Testis (tissue), 2 donors: ENCODE results near the gene RBPJ.

ENCODE experiments used
- CTCF ChIP-seq, 3 experiments: fragments of 450-650 bp in 2 of 3; fragments of 200-600 bp in 1 of 3; sonication (generic) in 1 of 3; IDR thresholded peaks; one replicate each; pipeline ENCODE4 v1.5.1; 2016 to 2019; ENCODE audit warnings: antibody characterized with exemption in 3 of 3, mild to moderate bottlenecking in 2 of 3, moderate library complexity in 1 of 3
- POLR2A ChIP-seq: fragments of 450-650 bp; IDR thresholded peaks from one replicate; pipeline ENCODE4 v1.6.1; 2017; ENCODE audit warnings: antibody characterized with exemption, mild to moderate bottlenecking, moderate library complexity

DNA sequence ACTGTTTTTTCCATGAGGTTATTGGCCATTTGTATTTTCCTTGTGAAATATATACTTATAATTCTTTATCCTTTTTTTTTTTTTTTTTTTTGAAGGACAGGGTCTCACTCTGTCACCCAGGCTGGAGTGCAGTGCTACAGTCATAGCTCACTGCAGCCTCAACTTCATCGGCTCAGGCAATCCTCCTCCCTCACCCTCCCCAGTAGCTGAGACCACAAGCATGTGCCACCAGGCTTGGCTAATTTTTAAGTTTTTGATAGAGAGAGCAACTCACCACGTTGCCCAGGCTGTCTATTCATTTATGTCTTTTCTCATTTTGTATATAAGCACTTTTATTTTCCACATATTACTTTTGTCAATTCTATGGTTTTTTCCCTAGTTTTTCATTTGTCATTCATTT lies 16.8 kb downstream of the RBPJ start:
- TF ChIP-seq CTCF (IDR thresholded peaks at IDR 0.05), result no peak
- no peak for TF ChIP-seq POLR2A
